Vagina (tissue), 2 donors: ENCODE measurements around the gene TRPM2. TPM values are rescaled to one million over a fixed set of nuclear protein-coding genes. Genes with fewer than 3 reads are reported as not detected.

Source experiments
- DNase-seq, 2 donors: peaks; one replicate each; pipeline ENCODE4 v3.0.0-alpha.2; 2017; ENCODE audit errors: extremely low spot score in 2 of 2
- H3K27ac ChIP-seq: fragments of 200-600 bp; sonication (generic); one replicate; pipeline ENCODE4 v1.5.1; 2019
- H3K27me3 ChIP-seq: fragments of 200-600 bp; sonication (generic); one replicate; pipeline ENCODE4 v1.5.1; 2019
- H3K36me3 ChIP-seq, 2 donors: fragments of 200-600 bp; sonication (generic); one replicate each; pipeline ENCODE4 v1.5.1; 2017 to 2019
- H3K4me1 ChIP-seq: fragments of 200-600 bp; sonication (generic); one replicate; pipeline ENCODE4 v1.5.1; 2019
- H3K4me3 ChIP-seq, 2 donors: fragments of 200-600 bp; sonication (generic); 1 replicate in 1 of 2; 2 replicates in 1 of 2; pipeline ENCODE4 v1.5.1; 2016 to 2019
- H3K9me3 ChIP-seq: fragments of 200-600 bp; sonication (generic); one replicate; pipeline ENCODE4 v1.5.1; 2019
- POLR2A ChIP-seq, 2 donors: fragments of 450-650 bp; IDR thresholded peaks; one replicate each; pipeline ENCODE4 v1.6.1; 2017; ENCODE audit warnings: antibody characterized with exemption in 2 of 2, mild to moderate bottlenecking in 2 of 2, moderate library complexity in 2 of 2
- POLR2AphosphoS5 ChIP-seq, 2 donors: sonication (generic); formaldehyde crosslinking; IDR thresholded peaks; one replicate each; pipeline ENCODE4 v1.9.0; 2017; ENCODE audit warnings: antibody characterized with exemption in 2 of 2, mild to moderate bottlenecking in 2 of 2, low read depth in 1 of 2; ENCODE audit not compliant: insufficient read depth in 1 of 2
- intact Hi-C: fragments of 100-400 bp; cut with DNase I; formaldehyde crosslinking; loops from one replicate; pipeline ENCODE4 v1.15.1; 2023
- small RNA-seq: library from RNA; depleted of rRNA; stranded (forward); fragments of <200 nt; gene quantifications from one replicate; pipeline ENCODE3, GENCODE V24; 2016
- total RNA-seq: library from RNA; depleted of rRNA; stranded (reverse); fragments of >200 nt; gene quantifications from one replicate; pipeline ENCODE4 v1.2.3, GENCODE V29; 2016
- TF ChIP-seq, protein P1 (sequence below), 3 experiments: fragments of 450-650 bp in 2 of 3; fragments of 200-600 bp in 1 of 3; sonication (generic) in 1 of 3; IDR thresholded peaks; one replicate each; pipeline ENCODE4 v1.5.1; 2017 to 2019; ENCODE audit warnings: antibody characterized with exemption in 3 of 3, mild to moderate bottlenecking in 2 of 3, moderate library complexity in 2 of 3

The TRPM2 gene
- total RNA-seq, 1 donor from 2014 or later, result 2.2 TPM

- DNase-seq, result no peak
- H3K27me3 ChIP-seq, result no peaks in the 10 kb centered on the region
- no peaks in the 10 kb centered on the region for H3K4me1 ChIP-seq
- no peak overlapping the region for H3K4me3 ChIP-seq
- no peaks in the 10 kb centered on the region for H3K9me3 ChIP-seq
- no peak overlapping the region for H3K27ac ChIP-seq
- intact Hi-C loops, result no loop called here
- TF ChIP-seq POLR2AphosphoS5 (IDR thresholded peaks at IDR 0.05; ENCODE audit: insufficient read depth in 1 of 2, low read depth in 1 of 2), result no peak
- TF ChIP-seq POLR2A (IDR thresholded peaks at IDR 0.05), result no peak
- TF ChIP-seq, protein P1, sequence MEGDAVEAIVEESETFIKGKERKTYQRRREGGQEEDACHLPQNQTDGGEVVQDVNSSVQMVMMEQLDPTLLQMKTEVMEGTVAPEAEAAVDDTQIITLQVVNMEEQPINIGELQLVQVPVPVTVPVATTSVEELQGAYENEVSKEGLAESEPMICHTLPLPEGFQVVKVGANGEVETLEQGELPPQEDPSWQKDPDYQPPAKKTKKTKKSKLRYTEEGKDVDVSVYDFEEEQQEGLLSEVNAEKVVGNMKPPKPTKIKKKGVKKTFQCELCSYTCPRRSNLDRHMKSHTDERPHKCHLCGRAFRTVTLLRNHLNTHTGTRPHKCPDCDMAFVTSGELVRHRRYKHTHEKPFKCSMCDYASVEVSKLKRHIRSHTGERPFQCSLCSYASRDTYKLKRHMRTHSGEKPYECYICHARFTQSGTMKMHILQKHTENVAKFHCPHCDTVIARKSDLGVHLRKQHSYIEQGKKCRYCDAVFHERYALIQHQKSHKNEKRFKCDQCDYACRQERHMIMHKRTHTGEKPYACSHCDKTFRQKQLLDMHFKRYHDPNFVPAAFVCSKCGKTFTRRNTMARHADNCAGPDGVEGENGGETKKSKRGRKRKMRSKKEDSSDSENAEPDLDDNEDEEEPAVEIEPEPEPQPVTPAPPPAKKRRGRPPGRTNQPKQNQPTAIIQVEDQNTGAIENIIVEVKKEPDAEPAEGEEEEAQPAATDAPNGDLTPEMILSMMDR (IDR thresholded peaks at IDR 0.05), result no peak
- no peaks in the 10 kb centered on the region for H3K36me3 ChIP-seq
These were observed 136.5 kb downstream of the TRPM2 start for GRCh38 chr21:44489962-44490361.

DNA sequence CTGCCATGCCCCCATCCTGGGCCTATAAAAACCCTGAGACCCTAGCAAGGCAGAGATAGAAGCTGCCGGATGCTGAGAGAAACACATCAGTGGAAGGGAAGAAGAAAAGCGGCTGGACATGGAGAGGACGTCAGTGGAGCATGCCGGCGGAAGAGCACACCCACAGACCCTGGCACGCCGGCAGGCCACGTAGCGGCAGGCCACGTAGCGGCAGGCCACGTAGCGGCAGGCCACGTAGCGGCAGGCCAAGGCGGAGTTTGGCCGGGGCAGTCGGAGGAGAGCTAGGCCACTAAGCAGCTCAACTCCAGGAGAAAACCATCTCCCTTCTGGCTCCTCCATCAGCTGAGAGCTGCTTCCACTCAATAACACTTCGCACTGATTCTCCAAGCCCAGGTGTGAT, 137.0 kb downstream of the TRPM2 start:
- TF ChIP-seq, protein P1 (IDR thresholded peaks at IDR 0.05), result no peak
- TF ChIP-seq POLR2AphosphoS5 (IDR thresholded peaks at IDR 0.05; ENCODE audit: insufficient read depth in 1 of 2, low read depth in 1 of 2) (no peak), POLR2A (IDR thresholded peaks at IDR 0.05) (no peak)
- Histone ChIP-seq H3K27me3 (no peaks in the 10 kb centered on the region), H3K4me3 (no peak overlapping the region), H3K27ac (no peak overlapping the region), H3K9me3 (no peaks in the 10 kb centered on the region), H3K4me1 (no peaks in the 10 kb centered on the region), H3K36me3 (no peaks in the 10 kb centered on the region)
- no peak for DNase-seq
- intact Hi-C loops, result no loop called here

DNA sequence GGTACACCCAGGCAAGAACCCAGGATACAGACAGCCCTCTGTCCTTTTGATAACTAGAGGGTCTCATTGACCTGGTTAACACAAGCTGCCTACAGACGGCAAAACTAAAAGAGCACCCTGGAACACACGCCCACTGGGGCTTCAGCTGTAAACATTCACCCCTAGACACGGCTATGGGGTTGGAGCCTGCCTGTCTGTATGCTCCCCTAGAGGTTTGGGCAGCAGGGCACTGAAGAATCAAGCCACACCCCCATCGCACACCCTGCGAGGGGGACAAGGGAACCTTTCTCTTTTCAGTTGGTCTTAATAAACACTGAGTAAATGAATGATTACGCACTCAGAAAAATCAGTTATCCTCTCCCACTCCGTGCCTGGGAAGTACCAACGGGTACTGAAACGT, 137.4 kb downstream of the TRPM2 start:
- no peak for TF ChIP-seq POLR2A (IDR thresholded peaks at IDR 0.05)
- TF ChIP-seq, protein P1 (IDR thresholded peaks at IDR 0.05), result no peak
- no peak for TF ChIP-seq POLR2AphosphoS5 (IDR thresholded peaks at IDR 0.05; ENCODE audit: insufficient read depth in 1 of 2, low read depth in 1 of 2)
- Histone ChIP-seq H3K4me1 (no peaks in the 10 kb centered on the region), H3K36me3 (no peaks in the 10 kb centered on the region), H3K9me3 (no peaks in the 10 kb centered on the region), H3K4me3 (no peak overlapping the region), H3K27ac (no peak overlapping the region), H3K27me3 (no peaks in the 10 kb centered on the region)
- intact Hi-C loops, result no loop called here
- DNase-seq, result no peak

Small RNAs within 50 kb of the gene (small RNA-seq; reads per million reads assigned to genes)
- not detected for gene RF00285

Other genes with a start within 250 kb of the TRPM2 start
- 20.4 TPM for gene PWP2, start 246.2 kb upstream of the TRPM2 start, total RNA-seq
- 12.0 TPM for gene GATD3, start 219.9 kb upstream of the TRPM2 start, total RNA-seq
- 6.4 TPM for gene ICOSLG, start 112.7 kb upstream of the TRPM2 start, total RNA-seq
- gene DNMT3L, start 91.7 kb upstream of the TRPM2 start, total RNA-seq, result not detected
- 0.25 TPM for gene AIRE, start 67.7 kb upstream of the TRPM2 start, total RNA-seq
- gene PFKL, start 53.6 kb upstream of the TRPM2 start, total RNA-seq, result 79.1 TPM
- 24.3 TPM for gene CFAP410, start 14.2 kb upstream of the TRPM2 start, total RNA-seq
- gene LRRC3, start 101.9 kb downstream of the TRPM2 start, total RNA-seq, result 2.5 TPM
- gene KRTAP10-1, start 186.6 kb downstream of the TRPM2 start, total RNA-seq, result not detected
- not detected for gene KRTAP10-2, start 197.9 kb downstream of the TRPM2 start, total RNA-seq
- not detected for gene KRTAP10-3, start 205.2 kb downstream of the TRPM2 start, total RNA-seq
- gene KRTAP10-4, start 220.1 kb downstream of the TRPM2 start, total RNA-seq, result not detected
- gene KRTAP10-5, start 227.0 kb downstream of the TRPM2 start, total RNA-seq, result not detected
- gene KRTAP10-6, start 238.9 kb downstream of the TRPM2 start, total RNA-seq, result not detected
- not detected for gene KRTAP10-7, start 247.0 kb downstream of the TRPM2 start, total RNA-seq